Left renal pelvis (tissue), 4 donors: ENCODE data around the gene NACAD. TPM values are rescaled to one million over a fixed set of nuclear protein-coding genes. Genes with fewer than 3 reads are reported as not detected.

Experiments used
- DNase-seq, 4 donors: peaks; one replicate each; pipeline ENCODE4 v3.0.0-alpha.2; 2013; ENCODE audit warnings: low read depth in 4 of 4, low spot score in 3 of 4
- polyA plus RNA-seq, 4 donors: library from polyadenylated mRNA; unstranded; fragments of 120-200 nt; gene quantifications; one replicate each; pipeline ENCODE4 v1.2.1, GENCODE V29; 2013; ENCODE audit not compliant: insufficient read length in 4 of 4

The NACAD gene, protein sequence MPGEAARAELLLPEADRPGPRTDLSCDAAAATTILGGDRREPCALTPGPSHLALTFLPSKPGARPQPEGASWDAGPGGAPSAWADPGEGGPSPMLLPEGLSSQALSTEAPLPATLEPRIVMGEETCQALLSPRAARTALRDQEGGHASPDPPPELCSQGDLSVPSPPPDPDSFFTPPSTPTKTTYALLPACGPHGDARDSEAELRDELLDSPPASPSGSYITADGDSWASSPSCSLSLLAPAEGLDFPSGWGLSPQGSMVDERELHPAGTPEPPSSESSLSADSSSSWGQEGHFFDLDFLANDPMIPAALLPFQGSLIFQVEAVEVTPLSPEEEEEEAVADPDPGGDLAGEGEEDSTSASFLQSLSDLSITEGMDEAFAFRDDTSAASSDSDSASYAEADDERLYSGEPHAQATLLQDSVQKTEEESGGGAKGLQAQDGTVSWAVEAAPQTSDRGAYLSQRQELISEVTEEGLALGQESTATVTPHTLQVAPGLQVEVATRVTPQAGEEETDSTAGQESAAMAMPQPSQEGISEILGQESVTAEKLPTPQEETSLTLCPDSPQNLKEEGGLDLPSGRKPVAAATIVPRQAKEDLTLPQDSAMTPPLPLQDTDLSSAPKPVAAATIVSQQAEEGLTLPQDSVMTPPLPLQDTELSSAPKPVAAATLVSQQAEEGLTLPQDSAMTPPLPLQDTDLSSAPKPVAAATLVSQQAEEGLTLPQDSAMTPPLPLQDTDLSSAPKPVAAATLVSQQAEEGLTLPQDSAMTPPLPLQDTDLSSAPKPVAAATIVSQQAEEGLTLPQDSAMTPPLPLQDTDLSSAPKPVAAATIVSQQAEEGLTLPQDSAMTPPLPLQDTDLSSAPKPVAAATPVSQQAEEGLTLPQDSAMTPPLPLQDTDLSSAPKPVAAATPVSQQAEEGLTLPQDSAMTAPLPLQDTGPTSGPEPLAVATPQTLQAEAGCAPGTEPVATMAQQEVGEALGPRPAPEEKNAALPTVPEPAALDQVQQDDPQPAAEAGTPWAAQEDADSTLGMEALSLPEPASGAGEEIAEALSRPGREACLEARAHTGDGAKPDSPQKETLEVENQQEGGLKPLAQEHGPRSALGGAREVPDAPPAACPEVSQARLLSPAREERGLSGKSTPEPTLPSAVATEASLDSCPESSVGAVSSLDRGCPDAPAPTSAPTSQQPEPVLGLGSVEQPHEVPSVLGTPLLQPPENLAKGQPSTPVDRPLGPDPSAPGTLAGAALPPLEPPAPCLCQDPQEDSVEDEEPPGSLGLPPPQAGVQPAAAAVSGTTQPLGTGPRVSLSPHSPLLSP (N-terminal part only)
- polyA plus RNA-seq = 1 to 10 TPM; 8.5 to 10.0 (median 9.0) TPM

DNA sequence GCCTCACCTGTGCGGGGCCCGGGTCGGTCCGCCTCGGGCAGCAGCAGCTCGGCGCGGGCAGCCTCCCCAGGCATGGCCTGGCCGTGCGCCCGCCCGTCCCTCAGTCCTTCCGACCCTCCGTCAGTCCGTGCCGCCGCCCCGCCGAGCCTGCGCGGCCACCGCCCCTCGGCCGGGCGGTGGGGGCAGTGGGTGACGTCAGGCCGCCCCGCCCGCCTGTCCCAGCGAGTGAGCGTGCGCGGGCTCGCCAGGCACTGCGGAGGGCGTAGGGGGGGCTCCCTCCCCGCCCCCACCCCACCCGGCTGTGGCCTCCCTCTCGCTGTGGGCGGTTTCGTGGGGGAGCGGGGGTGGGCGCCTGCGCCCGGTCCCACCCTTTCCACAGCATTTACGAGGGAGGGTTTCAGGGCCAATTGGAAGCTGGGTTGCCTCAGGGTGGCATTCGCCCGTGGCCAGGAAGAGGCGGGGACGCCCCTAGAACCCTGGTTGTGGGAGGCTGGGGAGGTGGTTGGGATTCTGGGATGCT lies at the start of gene NACAD:
Gene NACAD (minus strand): TSS at position 149 of the 520 bp plus-strand sequence. CDS start 75 bp downstream, at position 74.
- DNase-seq = peak in 3 of 4 donors; percentile 14 to 21 (median 18)

DNA sequence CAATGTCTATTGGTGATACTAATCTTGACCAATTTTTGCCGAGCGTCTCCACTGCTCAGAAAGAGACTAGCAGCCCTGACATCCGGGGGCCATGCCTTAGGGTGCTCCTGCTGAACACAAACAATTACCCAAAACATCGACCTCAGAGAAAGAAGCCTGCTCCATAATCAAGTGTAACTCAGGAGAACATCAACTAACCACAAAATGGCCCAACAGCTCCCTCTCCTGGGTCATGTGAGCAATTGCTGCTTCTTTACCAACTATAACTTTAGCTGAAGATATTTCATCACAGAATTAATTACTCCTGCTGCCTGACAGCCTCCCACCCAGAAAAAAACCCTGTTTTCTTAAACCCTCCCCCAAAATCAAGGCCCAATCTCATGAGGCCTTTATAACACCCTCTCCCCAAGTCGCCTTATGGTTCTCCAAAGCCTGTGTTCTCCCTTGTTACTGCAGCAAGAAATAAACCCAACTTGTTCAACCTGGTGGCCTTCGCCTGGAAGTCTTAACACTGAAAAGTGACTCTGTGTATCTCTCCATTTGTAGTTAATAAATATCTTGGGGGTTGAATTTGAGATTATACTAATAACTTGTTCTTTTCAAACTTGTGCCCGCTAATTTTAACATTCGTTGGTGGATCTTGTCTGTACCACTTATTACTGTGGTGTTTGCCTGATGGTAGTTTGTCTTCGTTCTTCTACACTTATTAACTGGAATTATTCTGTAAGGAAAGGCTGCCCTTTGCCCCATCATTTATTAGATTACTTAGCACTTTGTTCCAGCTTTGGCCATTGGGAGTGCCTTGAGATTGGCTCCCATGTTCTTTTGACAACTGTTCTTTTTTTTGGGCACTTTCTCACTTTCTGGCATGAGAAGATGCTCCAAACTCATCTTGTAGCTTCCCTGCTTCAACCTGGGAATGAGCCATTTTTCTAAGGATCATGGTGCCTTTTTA lies 47.6 kb upstream of the NACAD start:
- DNase-seq = peak; percentile 35 to 46 (median 40)

DNA sequence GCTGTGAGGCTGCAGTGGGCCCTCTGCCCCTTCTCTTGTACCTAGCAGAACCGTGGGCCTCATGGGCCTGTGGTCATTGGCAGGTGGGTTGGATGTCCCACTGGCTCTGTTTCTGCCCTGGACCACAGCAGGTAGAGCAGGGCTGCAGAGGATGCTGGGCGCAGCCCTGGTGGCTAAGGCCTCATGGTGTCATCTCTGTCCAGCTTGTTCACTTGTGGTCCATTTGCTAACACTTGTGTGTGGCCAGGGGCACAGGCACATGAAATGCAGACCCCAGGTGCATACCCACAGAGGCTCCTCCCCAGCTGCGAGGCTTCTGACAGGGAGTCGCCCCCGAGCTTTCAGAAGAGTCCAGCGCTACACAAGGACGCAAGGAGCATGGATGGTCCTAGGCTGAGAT lies 45.1 kb upstream of the NACAD start:
- DNase-seq = no peak

DNA sequence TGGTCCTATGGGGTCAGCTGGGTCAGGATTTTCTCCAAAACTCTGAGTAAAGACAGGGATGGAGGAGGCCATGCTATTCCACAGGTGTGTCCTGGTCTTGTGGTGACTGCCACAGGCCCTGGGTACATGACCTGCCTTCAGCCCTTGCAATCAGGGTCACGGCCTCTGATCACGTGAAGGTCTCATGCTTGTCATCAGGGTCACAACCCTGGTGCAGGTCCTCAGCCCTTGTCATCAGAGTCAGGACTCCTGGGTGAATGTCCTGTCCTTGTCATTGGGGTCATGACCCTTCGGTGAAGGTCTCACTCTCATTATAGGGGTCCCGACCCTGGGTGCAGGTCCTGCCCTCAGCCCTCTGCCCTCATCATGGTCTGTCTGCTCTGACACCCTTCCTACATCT lies 44.6 kb upstream of the NACAD start:
- DNase-seq = no peak

DNA sequence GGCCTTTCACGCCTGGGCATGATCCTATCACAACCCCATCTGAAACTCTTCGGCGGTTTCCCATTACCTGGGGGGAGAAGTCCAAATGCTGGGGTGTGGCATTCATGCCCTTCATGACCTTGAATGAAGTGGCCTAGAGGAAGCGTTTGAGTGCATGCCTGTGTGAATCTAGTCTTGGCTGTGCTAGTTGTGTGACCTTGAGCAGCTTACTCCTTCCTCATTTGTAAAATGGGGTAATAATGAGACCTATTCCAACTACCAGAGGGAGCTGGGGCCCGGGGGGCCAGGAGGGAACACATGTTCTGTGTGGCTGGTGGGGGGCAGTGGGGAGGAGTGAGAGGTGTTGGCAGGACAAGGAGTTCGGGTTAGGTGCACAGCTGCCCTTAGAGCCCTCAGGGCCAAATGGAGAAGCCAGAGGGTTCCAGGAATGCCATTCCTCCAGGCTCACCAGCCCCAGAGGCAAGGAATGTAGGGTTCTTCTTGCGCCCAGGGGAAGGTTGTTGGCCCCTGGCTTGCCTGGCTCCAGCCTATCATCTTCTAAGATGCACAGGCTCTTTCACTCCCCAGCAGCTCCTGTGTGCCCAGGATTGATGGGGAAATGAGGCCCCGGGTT lies 44.0 kb upstream of the NACAD start:
- no peak for DNase-seq

DNA sequence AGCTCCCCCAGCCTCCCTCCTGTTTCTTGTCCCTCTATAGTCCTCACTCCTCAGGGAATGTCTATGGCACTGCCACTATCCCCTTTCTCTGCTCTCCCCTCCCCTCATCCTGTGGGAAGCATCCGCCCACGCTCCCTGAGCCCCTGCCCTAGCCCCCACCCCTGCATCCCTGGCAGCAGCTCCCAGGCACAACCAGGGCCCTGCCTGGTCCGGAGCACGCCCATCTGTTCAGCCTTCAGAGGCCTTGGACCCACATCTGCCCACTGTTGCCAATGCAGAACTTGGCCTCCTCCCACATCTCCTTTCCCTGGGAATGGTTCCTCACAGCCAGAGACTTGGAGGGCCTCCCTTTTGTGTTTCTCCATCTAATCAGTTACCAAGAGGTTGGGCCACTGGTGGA lies 43.1 kb upstream of the NACAD start:
- DNase-seq = no peak

DNA sequence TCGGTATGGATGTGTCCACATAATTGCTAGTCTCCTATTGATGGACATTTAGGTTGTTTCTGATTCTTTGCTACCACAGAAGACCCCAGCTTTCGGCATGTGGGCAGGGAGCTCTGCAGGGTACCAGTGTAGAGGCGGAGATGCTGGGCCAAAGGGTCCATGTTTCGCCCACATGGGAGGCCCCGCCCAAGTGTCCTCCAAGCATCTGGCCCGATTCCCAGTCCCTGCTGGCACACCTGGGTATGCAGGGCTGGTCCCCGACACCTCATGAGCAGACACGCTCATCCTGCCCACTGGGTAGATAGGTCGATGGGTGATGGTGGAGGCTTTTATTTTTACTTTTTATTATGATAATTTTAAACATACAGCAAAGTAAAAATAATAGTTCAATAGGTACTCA lies 42.1 kb upstream of the NACAD start:
- DNase-seq = no peak

DNA sequence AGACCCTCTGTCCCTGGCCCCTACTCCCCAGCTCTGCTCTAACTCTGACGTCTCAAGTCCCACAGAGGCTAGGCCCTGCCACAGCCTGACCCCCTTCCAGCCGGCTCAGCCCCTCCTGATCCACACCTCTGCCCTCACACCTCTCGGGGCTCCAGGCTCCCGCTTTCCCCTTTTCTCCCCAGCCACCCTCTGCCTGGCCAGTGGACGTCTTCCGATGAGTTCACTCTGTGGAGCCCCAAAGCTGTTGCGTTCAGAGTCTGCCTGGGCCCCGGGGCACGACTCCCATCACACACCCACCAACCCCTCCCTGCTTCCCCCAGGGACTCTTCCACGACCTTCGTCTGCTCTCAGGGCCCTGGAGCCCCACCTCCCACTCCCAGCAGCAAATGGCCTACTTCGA lies 41.1 kb upstream of the NACAD start:
- no peak for DNase-seq

DNA sequence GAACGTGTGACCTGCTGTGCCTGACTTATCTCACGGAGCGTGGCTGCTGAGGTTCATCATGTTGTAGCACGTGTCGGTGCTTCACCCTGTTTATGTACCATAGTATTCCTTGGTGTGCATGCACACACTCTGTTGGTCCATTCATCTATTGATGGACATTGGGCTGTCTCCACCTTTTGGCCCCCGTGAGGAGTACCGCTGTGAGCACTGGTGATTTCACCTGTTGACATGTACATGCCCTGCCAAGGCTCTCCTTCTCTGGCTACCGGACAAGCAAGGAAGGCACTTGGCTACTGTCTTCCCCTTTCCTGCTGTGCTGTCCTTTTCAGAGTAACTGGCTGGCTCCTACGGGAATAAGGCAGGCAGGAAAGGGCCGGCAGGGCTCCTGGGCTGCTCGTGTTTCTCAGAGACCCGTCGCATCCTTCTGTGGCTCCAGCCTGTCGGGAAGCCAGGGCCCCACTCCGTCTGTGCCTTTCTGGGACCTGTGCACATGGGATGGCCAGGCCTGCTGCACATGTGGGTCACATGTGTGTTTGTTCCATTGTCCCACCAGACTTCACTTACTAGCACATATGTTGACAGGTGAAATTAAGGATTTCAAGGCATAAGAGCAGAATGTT lies 40.5 kb upstream of the NACAD start:
- no peak for DNase-seq

DNA sequence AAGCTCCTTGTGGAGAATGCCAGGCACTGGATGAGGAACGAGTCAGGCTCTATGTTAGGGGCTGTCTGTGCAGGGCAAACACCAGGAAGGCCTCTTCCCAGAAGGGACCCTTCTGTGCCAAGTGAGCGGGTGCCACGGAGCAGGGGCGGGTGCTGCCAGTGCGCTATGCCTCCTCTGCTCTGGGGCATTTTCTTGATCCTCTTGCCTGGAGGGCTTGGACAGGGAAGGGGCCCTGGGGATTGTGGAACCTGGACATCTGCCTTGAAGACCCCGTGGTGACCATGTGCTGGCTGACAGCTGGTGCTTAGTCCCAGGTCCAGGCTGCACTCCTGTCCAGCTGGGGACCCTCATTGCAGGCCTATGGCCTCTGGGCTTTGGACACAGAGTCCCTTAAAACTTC lies 38.2 kb upstream of the NACAD start:
- no peak for DNase-seq

DNA sequence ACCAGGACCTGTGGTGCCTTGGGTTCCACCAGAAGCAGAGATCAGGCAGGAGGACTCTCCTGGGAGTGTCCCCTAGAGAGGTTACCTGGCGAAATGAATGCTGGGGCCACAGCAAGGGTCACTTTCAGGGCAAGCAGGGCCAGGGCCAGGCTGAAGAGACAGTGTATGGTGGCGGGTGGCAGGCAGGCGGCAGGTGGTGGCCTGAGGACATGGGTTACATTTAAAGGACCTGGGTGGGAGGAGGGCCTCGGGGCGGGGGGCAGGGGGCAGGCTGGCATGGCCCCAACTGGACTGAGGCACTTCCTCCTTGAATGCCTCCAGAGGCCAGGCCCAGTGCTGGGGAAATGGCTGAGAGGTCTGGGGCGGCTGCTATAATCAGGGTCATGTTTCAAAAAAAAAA lies 37.4 kb upstream of the NACAD start:
- DNase-seq = no peak

DNA sequence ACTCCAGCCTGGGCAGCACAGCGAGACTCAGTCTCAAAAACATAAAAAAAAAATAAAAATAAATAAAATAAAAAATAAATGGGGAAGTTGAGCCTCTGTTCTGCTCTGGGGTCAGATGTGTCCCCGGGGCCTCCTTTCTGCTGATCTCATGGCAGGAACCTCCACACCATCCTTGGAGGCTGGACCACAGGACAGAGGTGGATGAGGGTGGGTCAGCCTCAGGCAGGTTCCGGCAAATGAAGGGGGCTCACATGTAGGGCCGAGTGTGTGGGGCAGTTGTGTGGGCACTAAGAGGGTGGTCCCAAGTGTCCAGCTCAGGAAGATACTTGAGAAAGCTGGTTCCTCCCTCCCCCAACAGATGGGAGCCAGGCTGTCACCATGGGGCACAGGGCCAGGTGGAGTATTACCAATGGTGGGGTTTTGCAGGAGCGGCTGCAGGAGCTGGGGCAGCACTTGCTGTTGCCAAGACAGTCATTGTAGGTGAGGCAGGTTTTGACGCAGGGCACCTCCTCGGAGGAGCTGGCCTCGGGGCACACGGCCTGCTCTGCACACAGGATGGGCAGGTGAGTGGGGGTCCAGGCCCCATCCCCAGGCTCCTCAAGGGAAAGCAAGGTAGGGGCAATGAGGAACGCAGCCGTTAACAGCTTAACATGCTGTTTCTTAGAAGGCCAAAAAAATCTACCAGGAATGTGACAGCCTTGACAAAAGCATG lies 36.6 kb upstream of the NACAD start:
- no peak for DNase-seq

DNA sequence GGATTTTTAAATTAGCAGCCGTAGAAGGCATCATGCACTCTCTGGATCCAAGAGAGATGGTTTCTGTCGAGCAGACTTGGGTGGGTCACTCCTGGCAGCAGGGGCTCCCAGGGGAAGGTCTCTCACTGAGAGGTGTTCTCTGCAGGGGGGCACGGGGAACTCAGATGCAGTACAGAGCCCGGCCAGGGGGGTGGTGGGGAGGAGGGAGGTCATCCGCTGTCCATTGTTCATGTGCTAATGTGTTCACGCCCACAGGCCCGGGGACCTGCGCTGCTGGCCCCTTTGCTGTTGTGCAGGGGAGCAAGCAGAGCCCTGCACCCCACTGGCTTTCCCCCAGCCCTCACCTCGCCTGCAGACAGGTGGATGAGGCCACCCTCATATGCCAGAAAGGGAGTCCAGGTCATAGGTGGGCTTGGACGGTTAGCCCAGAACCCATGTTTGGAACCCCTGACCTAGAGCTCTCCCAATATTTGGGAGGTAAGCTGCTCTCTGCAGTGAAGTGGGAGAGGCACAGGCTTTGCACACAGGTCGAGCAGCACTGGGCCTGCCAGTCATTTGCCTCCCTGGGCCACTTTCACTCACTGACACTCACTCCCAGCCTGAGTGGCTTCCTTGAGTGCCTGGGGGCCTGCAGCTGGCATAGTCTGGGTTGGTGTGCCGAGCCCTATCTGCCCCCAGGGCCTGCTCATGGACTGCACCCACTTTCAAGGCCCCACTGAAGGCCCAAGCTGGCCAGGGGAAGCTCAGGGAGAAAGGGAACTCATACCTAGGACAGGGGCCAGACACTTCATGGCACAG lies 35.3 kb upstream of the NACAD start:
- no peak for DNase-seq

DNA sequence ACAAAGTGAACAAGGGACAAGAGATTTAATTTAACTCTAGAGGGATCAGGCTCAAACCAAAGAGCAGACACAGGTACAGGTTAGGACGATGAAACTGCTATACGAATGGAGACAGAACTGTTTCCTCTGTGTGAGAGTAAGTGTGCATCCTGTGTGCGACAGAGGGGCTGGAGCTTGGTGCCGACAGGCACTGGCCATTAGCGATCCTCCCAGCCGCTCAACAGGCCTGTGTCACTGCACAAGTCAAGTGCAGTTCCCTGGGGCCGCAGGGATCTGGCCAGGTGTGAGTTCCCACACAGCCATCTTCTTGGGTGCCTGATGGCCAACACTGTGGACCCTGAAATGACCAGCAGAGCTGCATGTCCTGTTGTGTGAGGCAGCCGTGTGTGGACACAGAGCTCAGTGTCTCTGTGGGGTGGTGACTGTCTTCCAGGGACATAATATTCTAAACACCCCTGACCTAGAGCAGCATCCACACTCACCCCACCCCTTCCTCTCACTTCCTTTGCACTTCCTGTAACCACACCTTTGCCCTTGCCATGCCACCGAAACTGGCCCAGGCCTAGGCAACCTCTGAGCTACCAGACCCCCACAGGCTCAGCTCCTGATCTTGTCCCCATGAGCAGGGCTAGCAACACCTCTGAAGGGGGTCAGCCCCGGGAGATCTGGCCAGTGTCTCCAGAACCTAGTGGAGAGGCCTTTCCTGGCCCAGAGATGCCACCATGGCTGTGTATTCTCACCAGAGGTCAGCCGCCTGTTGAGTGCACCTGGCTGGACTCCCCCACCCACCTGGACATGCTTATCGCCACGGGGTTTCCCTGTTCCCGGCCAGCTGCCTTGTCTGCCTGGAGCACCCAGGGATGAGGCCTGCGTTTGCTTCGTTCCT lies 34.4 kb upstream of the NACAD start:
- no peak for DNase-seq

DNA sequence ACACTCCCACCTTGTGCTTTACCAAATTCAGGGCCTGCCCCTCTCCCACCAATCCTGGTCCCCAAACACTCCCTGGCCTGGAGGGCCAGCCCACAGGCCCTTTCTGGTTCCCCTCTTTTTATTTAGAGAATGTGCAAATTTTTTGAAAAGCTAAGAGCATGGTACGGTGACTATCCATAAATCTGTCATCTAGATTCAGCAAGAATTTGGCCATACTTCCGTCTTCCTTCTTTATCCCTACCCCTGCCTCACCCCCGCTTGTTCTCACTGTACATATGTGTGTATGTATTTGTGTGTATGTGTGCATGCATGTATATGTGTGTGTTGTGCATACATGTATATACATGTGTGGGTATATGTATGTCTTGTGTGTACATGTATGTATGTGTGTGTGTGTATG lies 30.8 kb upstream of the NACAD start:
- DNase-seq = no peak

DNA sequence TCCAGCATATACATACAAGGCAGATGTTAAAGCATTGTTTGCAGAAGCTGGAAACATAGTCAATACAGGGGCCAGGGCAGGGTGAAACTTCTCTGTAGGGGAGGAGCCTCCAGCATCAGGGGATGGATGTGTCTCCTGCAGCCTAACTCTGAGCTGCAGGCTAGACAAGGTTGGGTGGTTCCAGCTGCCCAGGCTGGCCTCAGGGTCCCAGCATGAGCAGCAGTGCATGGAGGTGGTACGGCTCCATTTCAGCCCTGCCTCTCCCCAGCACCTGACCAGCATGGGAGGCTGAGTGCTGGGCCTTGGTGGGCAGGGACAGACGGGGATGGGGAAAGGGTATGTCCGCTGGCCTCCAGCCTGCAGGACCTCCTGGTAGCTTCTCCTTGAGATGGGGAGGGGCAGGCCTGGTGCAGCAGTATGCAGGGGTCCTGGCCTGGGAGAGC lies 30.1 kb upstream of the NACAD start:
- DNase-seq = no peak
